Measurements from ENCODE around the gene OAS1.
A peak's percentile ranks its signal among the peaks of the same experiment; 100 is the strongest.
"Not testable (repeated sequence)": the region's sequence is repeated elsewhere in the genome, so short reads cannot be mapped to it uniquely, and the experiment has no call there.

OAS1 gene

DNA sequence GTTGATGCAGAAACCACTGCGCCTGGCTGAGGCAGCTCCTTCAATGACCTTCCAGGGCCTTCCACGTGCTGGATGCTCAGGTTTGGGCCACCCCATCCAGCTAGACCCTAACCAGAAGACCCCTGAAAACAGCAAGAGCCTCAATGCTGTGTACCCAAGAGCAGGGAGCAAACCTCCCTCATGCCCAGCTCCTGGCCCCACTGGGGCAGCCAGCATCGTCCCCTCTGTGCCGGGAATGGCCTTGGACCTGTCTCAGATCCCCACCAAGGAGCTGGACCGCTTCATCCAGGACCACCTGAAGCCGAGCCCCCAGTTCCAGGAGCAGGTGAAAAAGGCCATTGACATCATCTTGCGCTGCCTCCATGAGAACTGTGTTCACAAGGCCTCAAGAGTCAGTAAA is 42.0 kb downstream of the OAS1 start:
- Histone ChIP-seq H3K4me3 (replicated peaks; ENCODE audit: low read depth, low read length) (no peak overlapping the region), H3K27me3 (replicated peaks; ENCODE audit: control insufficient read depth, insufficient read depth, low read length) (no peaks in the 10 kb centered on the region), H3K36me3 (ENCODE audit: control insufficient read depth, insufficient read depth, low read length) (peaks cover 8% of the 10 kb centered on the region)
- TF ChIP-seq, protein P1, sequence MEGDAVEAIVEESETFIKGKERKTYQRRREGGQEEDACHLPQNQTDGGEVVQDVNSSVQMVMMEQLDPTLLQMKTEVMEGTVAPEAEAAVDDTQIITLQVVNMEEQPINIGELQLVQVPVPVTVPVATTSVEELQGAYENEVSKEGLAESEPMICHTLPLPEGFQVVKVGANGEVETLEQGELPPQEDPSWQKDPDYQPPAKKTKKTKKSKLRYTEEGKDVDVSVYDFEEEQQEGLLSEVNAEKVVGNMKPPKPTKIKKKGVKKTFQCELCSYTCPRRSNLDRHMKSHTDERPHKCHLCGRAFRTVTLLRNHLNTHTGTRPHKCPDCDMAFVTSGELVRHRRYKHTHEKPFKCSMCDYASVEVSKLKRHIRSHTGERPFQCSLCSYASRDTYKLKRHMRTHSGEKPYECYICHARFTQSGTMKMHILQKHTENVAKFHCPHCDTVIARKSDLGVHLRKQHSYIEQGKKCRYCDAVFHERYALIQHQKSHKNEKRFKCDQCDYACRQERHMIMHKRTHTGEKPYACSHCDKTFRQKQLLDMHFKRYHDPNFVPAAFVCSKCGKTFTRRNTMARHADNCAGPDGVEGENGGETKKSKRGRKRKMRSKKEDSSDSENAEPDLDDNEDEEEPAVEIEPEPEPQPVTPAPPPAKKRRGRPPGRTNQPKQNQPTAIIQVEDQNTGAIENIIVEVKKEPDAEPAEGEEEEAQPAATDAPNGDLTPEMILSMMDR (IDR thresholded peaks at IDR 0.05; ENCODE audit: insufficient read depth, low read length, poor library complexity, severe bottlenecking), result no peak
- DNase-seq (ENCODE audit: extremely low read depth, insufficient read length), result no peak

DNA sequence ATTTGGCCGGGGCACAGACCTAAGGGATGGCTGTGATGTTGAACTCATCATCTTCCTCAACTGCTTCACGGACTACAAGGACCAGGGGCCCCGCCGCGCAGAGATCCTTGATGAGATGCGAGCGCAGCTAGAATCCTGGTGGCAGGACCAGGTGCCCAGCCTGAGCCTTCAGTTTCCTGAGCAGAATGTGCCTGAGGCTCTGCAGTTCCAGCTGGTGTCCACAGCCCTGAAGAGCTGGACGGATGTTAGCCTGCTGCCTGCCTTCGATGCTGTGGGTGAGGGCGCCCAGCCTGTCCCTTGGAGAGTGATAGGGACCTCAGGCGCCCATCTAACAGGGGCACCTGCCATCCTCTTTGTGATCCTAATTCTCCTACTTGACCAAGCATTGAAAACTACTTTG is 43.9 kb downstream of the OAS1 start:
- H3K4me3 ChIP-seq (replicated peaks; ENCODE audit: low read depth, low read length), result no peak overlapping the region
- no peaks in the 10 kb centered on the region for H3K27me3 ChIP-seq (replicated peaks; ENCODE audit: control insufficient read depth, insufficient read depth, low read length)
- H3K36me3 ChIP-seq (ENCODE audit: control insufficient read depth, insufficient read depth, low read length), result peaks cover 8% of the 10 kb centered on the region
- DNase-seq (ENCODE audit: extremely low read depth, insufficient read length), result no peak
- TF ChIP-seq, protein P1 (IDR thresholded peaks at IDR 0.05; ENCODE audit: insufficient read depth, low read length, poor library complexity, severe bottlenecking), result no peak

DNA sequence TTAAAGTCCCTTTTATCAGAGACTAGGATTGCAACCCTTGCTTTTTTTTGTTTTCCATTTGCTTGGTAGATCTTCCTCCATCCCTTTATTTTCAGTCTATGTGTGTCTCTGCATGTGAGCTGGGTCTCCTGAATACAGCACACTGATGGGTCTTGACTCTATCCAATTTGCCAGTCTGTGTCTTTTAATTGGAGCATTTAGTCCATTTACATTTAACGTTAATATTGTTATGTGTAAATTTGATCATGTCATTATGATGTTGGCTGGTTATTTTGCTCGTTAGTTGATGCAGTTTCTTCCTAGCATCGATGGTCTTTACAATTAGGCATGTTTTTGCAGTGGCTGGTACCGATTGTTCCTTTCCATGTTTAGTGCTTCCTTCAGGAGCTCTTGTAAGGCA is 50.4 kb downstream of the OAS1 start:
- DNase-seq (ENCODE audit: extremely low read depth, insufficient read length); H3K4me3 ChIP-seq (replicated peaks; ENCODE audit: low read depth, low read length); H3K27me3 ChIP-seq (replicated peaks; ENCODE audit: control insufficient read depth, insufficient read depth, low read length); H3K36me3 ChIP-seq (ENCODE audit: control insufficient read depth, insufficient read depth, low read length): not testable (repeated sequence)

DNA sequence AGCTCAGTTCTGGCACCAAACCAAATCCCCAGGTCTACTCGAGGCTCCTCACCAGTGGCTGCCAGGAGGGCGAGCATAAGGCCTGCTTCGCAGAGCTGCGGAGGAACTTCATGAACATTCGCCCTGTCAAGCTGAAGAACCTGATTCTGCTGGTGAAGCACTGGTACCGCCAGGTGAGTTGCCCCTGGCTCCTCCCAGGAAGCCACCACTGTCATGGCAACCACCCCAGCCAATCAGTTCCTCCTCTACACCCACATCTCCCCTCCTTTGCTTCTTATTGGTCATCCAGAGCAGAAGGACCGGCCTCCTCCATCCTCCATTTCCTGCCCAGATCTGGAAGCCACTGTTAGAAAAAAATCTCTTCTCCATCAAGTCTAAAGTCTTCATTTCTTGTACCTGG is 54.3 kb downstream of the OAS1 start:
- H3K4me3 ChIP-seq (replicated peaks; ENCODE audit: low read depth, low read length), result no peak overlapping the region
- peaks cover 18% of the 10 kb centered on the region for H3K36me3 ChIP-seq (ENCODE audit: control insufficient read depth, insufficient read depth, low read length)
- TF ChIP-seq, protein P1 (IDR thresholded peaks at IDR 0.05; ENCODE audit: insufficient read depth, low read length, poor library complexity, severe bottlenecking), result no peak
- peak; percentile 18 for DNase-seq (ENCODE audit: extremely low read depth, insufficient read length)
- no peaks in the 10 kb centered on the region for H3K27me3 ChIP-seq (replicated peaks; ENCODE audit: control insufficient read depth, insufficient read depth, low read length)

DNA sequence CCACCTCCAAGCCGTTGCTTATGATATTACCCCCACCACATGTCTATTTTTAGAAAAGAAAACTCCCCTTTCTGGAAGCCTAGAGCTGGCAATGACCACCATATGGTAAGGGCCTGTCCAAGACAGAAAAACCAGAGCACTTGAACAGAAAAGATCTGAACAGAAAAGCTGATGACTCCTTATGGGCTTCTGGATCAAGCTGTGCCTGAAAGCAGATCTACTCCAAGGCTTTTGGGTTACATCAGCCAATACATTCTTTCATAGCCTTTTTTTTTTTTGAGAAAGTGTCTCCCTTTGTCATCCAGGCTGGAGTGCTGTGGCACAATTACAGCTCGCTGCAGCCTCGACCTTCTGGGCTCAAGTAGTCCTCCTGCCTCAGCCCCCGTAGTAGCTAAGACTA is 54.8 kb downstream of the OAS1 start:
- H3K4me3 ChIP-seq (replicated peaks; ENCODE audit: low read depth, low read length), result no peak overlapping the region
- TF ChIP-seq, protein P1 (IDR thresholded peaks at IDR 0.05; ENCODE audit: insufficient read depth, low read length, poor library complexity, severe bottlenecking), result no peak
- DNase-seq (ENCODE audit: extremely low read depth, insufficient read length), result no peak
- H3K36me3 ChIP-seq (ENCODE audit: control insufficient read depth, insufficient read depth, low read length), result peaks cover 19% of the 10 kb centered on the region
- H3K27me3 ChIP-seq (replicated peaks; ENCODE audit: control insufficient read depth, insufficient read depth, low read length), result no peaks in the 10 kb centered on the region

DNA sequence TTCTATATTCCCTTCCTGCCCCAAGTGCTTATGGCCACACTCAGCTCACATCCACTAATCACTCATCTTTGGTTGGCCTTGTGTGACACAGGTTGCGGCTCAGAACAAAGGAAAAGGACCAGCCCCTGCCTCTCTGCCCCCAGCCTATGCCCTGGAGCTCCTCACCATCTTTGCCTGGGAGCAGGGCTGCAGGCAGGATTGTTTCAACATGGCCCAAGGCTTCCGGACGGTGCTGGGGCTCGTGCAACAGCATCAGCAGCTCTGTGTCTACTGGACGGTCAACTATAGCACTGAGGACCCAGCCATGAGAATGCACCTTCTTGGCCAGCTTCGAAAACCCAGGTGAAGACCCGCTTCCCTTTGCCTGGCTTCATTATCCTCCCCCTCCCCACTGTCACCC is 55.8 kb downstream of the OAS1 start:
- Histone ChIP-seq H3K4me3 (replicated peaks; ENCODE audit: low read depth, low read length) (no peak overlapping the region), H3K36me3 (ENCODE audit: control insufficient read depth, insufficient read depth, low read length) (peaks cover 19% of the 10 kb centered on the region), H3K27me3 (replicated peaks; ENCODE audit: control insufficient read depth, insufficient read depth, low read length) (no peaks in the 10 kb centered on the region)
- TF ChIP-seq, protein P1 (IDR thresholded peaks at IDR 0.05; ENCODE audit: insufficient read depth, low read length, poor library complexity, severe bottlenecking), result no peak
- no peak for DNase-seq (ENCODE audit: extremely low read depth, insufficient read length)
